Thoracic aorta (tissue), 2 donors: Measurements from ENCODE around the gene KLHL29. TPM values are rescaled to one million over a fixed set of nuclear protein-coding genes. Genes with fewer than 3 reads are reported as not detected.

Experiments used
- ATAC-seq: fragments of 150-250 bp; one replicate; pipeline ENCODE4 v1.8.0; 2017; ENCODE audit warnings: low read depth; ENCODE audit not compliant: insufficient number of reproducible peaks, low FRiP score
- DNase-seq: peaks from one replicate; pipeline ENCODE4 v3.0.0-alpha.2; 2020; ENCODE audit warnings: low spot score
- H3K27ac ChIP-seq, 2 donors: fragments of 200-600 bp; sonication (generic); 1 replicate in 1 of 2; 2 replicates in 1 of 2; pipeline ENCODE4 v1.5.1; 2016; ENCODE audit warnings: mild to moderate bottlenecking in 2 of 2, moderate library complexity in 2 of 2
- H3K27me3 ChIP-seq: fragments of 200-600 bp; sonication (generic); replicated peaks from 2 replicates; pipeline ENCODE4 v1.6.0; 2016; ENCODE audit warnings: mild to moderate bottlenecking; ENCODE audit not compliant: insufficient read depth
- H3K36me3 ChIP-seq: fragments of 200-600 bp; sonication (generic); one replicate; pipeline ENCODE4 v1.5.1; 2016
- H3K4me1 ChIP-seq, 2 donors: fragments of 200-600 bp; sonication (generic); 1 replicate in 1 of 2; 2 replicates in 1 of 2; pipeline versions ENCODE4 v1.5.1 to v1.6.0; 2016; ENCODE audit warnings: low read depth in 2 of 2, mild to moderate bottlenecking in 1 of 2; ENCODE audit not compliant: control insufficient read depth in 1 of 2
- H3K4me3 ChIP-seq: fragments of 200-600 bp; sonication (generic); 2 replicates; pipeline ENCODE4 v1.5.1; 2016; ENCODE audit warnings: mild to moderate bottlenecking
- H3K9me3 ChIP-seq: fragments of 200-600 bp; sonication (generic); 2 replicates; pipeline ENCODE4 v1.5.1; 2016
- CTCF ChIP-seq: fragments of 200-600 bp; sonication (generic); IDR thresholded peaks from one replicate; pipeline ENCODE4 v1.5.1; 2019; ENCODE audit warnings: antibody characterized with exemption
- total RNA-seq, 2 donors: library from RNA; depleted of rRNA; stranded (reverse); fragments of >200 nt; gene quantifications; one replicate each; pipeline versions ENCODE4 v1.1.0 to v1.2.3, GENCODE V29; 2016

KLHL29 gene
- total RNA-seq, 2 donors from 2014 or later = 18.5 to 24.4 TPM

GRCh38 chr2:23585273-23586170 lies 200.5 kb downstream of the KLHL29 start:
- H3K4me1 ChIP-seq = peaks cover 13 to 44% of the 10 kb centered on the region in 2 donors
- peak overlapping the region; percentile 81 to 93 for H3K27ac ChIP-seq
- ATAC-seq (no peak), DNase-seq (no peak)
- H3K4me3 ChIP-seq = no peak overlapping the region
- H3K9me3 ChIP-seq = no peaks in the 10 kb centered on the region
- no peaks in the 10 kb centered on the region for H3K27me3 ChIP-seq
- no peak for TF ChIP-seq CTCF
- H3K36me3 ChIP-seq = no peaks in the 10 kb centered on the region

- Histone ChIP-seq H3K27me3 (no peaks in the 10 kb centered on the region), H3K9me3 (no peaks in the 10 kb centered on the region), H3K36me3 (no peaks in the 10 kb centered on the region), H3K27ac (peak overlapping the region in 1 of 2 donors; percentile 93), H3K4me1 (peaks cover 13 to 44% of the 10 kb centered on the region in 2 donors), H3K4me3 (no peak overlapping the region)
- TF ChIP-seq CTCF = no peak
- ATAC-seq (no peak), DNase-seq (no peak)
These were observed 201.8 kb downstream of the KLHL29 start for GRCh38 chr2:23586741-23587306.

- Histone ChIP-seq H3K36me3 (no peaks in the 10 kb centered on the region), H3K4me1 (peaks cover 13 to 44% of the 10 kb centered on the region in 2 donors), H3K27me3 (no peaks in the 10 kb centered on the region), H3K4me3 (no peak overlapping the region), H3K27ac (no peak overlapping the region), H3K9me3 (no peaks in the 10 kb centered on the region)
- DNase-seq (no peak), ATAC-seq (no peak)
- TF ChIP-seq CTCF = no peak
These were observed 202.4 kb downstream of the KLHL29 start for GRCh38 chr2:23587341-23587880.

GRCh38 chr2:23588106-23588505 lies 203.1 kb downstream of the KLHL29 start:
- ATAC-seq (no peak), DNase-seq (no peak)
- H3K4me1 ChIP-seq = peaks cover 13 to 43% of the 10 kb centered on the region in 2 donors
- no peak overlapping the region for H3K4me3 ChIP-seq
- H3K27me3 ChIP-seq = no peaks in the 10 kb centered on the region
- no peaks in the 10 kb centered on the region for H3K36me3 ChIP-seq
- H3K9me3 ChIP-seq = no peaks in the 10 kb centered on the region
- no peak for TF ChIP-seq CTCF
- H3K27ac ChIP-seq = no peak overlapping the region

GRCh38 chr2:23588508-23589201 lies 203.7 kb downstream of the KLHL29 start:
- Histone ChIP-seq H3K27me3 (no peaks in the 10 kb centered on the region), H3K9me3 (no peaks in the 10 kb centered on the region), H3K4me3 (no peak overlapping the region), H3K36me3 (no peaks in the 10 kb centered on the region), H3K27ac (no peak overlapping the region), H3K4me1 (peaks cover 13 to 37% of the 10 kb centered on the region in 2 donors)
- DNase-seq (no peak), ATAC-seq (no peak)
- TF ChIP-seq CTCF = no peak
